ENCODE measurements around the gene IBA57. TPM values are rescaled to one million over a fixed set of nuclear protein-coding genes. Genes with fewer than 3 reads are reported as not detected.

Gene IBA57
- total and polyA plus RNA-seq, 5 donors from 2014 or later: 2.0 to 17.0 (median 5.1) TPM

DNA sequence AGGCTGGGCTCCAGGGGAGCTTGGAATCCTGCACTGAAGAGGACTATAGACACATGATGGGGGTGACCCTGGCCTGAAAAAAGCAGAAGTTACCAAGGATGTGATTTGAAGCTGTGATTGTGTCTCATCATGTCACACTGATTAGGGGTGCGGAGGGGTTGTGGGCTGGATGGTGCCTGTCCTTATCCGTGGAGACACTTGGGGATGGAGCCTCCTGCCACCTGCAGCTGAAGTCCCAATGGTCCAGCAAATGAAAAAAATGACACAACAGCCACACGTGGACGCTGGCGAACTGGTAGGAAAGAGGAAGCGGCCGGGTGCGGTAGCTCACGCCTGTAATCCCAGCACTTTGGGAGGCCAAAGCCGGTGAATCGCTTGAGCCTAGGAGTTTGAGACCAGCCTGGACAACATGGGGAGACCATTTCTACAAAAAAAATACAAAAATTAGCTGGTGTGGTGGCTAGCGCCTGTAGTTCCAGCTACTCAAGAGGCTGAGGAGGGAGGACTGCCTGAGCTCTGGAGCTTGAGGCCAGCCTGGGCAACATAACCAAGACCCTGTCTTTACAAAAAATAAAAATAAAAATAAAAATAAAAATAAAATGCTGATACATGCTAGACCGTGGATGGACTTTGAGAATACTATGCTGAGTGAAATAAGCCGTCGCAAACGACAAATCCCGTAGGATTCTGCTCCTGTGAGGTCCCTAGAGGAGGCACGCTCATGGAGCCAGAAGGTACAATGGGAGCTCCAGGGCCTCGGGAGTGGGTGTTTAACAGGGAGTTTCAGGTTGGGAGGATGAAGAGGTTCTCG, 838 bp upstream of the IBA57 start:
- no peak for ATAC-seq (ENCODE audit: low read depth in 2 of 2)
- Mint-ChIP-seq H3K36me3 (peaks cover 6% of the 10 kb centered on the region), H3K27me3 (peaks cover 5% of the 10 kb centered on the region), H3K4me3 (peak overlapping the region; percentile 91 to 95 (median 93)), H3K27ac (peak overlapping the region; percentile 96 to 98 (median 97)), H3K4me1 (peaks cover 0 to 60% (median 27%) of the 10 kb centered on the region in 4 donors), H3K9me3 (no peaks in the 10 kb centered on the region)
- Histone ChIP-seq H3K4me3 (ENCODE audit: low read depth, low read length) (peak overlapping the region; percentile 85), H3K9me3 (ENCODE audit: control insufficient read depth in 2 of 2, low read length in 2 of 2) (no peaks in the 10 kb centered on the region), H3K4me1 (ENCODE audit: control insufficient read depth, insufficient read depth, low read length, poor library complexity, severe bottlenecking) (peaks cover 26% of the 10 kb centered on the region), H3K27me3 (ENCODE audit: control insufficient read depth, insufficient read depth, low read length) (no peaks in the 10 kb centered on the region), H3K27ac (ENCODE audit: insufficient read depth, low read length, poor library complexity, severe bottlenecking) (peak overlapping the region; percentile 98), H3K36me3 (ENCODE audit: control insufficient read depth, insufficient read depth, low read length) (peaks cover 5% of the 10 kb centered on the region)
- DNase-seq: no peak

DNA sequence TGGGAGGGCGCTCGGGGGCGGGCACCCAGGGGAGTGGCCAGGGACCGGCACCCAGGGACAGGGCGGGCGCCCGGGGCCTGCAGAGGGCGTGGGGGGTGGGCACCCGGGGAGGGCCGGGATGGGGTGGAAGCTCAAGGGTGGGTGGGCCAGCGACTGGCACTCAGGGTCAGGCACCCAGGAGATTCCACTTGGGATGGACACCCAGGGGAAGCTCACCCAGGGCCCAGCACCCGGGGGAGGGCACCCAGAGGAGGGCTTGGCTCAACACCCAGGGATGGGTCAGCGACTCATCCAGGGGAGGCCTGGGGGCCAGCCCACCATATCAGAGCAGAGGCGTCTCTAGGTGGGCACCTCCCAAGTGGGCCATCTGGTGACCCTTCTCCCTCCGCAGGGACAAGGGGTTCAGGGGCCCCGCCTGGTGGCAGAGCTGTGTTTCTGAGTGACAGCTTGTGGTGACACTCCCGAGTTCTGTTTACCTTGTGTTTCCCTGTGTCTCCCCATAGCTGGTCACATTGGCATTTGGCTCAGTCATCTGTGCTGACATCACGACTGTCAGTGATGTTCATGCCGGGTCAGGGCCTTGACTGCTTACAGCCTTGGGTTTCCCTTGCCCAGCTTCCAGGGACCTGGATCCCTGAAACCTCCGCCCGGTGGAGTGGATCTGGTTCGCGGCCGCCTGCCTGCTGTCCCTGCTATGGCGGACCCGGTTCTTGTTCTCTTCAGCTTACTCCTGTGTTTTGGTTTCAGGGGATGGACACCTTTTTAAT, 749 bp downstream of the IBA57 start:
- peaks cover 6% of the 10 kb centered on the region for H3K36me3 Mint-ChIP-seq
- H3K4me1 ChIP-seq (ENCODE audit: control insufficient read depth, insufficient read depth, low read length, poor library complexity, severe bottlenecking): peaks cover 26% of the 10 kb centered on the region
- ATAC-seq (ENCODE audit: low read depth in 2 of 2) (peak in 1 of 2 donors; percentile 0), DNase-seq (peak in 2 of 3 donors; percentile 42 to 69)
- no peaks in the 10 kb centered on the region for H3K9me3 ChIP-seq (ENCODE audit: control insufficient read depth in 2 of 2, low read length in 2 of 2)
- H3K27me3 Mint-ChIP-seq: peaks cover 5% of the 10 kb centered on the region
- H3K27ac ChIP-seq (ENCODE audit: insufficient read depth, low read length, poor library complexity, severe bottlenecking): peak overlapping the region; percentile 98
- no peaks in the 10 kb centered on the region for H3K9me3 Mint-ChIP-seq
- H3K27ac Mint-ChIP-seq: peak overlapping the region; percentile 97 to 98 (median 97)
- H3K27me3 ChIP-seq (ENCODE audit: control insufficient read depth, insufficient read depth, low read length): no peaks in the 10 kb centered on the region
- peaks cover 0 to 58% (median 27%) of the 10 kb centered on the region in 4 donors for H3K4me1 Mint-ChIP-seq
- H3K4me3 ChIP-seq (ENCODE audit: low read depth, low read length): peak overlapping the region; percentile 67
- H3K4me3 Mint-ChIP-seq: peak overlapping the region; percentile 87 to 93 (median 92)
- H3K36me3 ChIP-seq (ENCODE audit: control insufficient read depth, insufficient read depth, low read length): peaks cover 5% of the 10 kb centered on the region

DNA sequence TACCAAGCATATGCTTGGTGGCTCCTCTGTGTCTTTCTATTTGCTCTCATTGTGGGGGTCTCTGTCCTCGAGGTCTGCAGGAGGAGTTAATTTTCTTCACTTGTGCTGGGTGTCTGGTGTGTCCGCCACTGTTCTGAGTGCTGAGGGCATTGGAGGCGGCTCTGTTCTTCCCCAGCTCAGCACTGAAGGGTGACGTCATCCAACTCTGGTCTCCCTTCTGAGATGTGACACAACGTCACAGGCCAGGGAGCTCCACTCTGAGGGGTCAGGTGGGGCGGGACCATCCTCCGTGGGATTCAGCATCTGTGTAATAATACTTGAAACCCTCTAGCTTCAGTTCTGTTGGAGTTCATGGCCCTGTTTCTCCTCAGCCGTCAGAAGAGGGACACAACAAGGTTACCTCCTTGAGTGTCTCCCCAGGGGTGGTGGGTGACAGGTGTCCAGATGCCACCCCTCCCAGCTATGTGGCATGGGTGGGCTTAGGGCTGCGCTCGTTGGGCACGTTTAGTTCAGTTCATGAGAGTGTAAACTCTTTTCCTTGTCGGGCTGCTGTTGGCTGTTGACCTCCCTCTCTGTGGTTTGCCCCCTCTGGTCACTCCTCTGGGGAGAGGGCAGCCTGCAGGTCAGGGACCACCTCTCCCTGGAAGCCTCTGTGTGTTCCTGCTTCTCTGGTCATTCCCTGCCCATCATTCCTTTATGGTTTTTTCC, 3.1 kb downstream of the IBA57 start:
- Mint-ChIP-seq H3K27ac (peak overlapping the region; percentile 31 to 97 (median 85)), H3K4me1 (peaks cover 0 to 57% (median 30%) of the 10 kb centered on the region in 4 donors), H3K9me3 (no peaks in the 10 kb centered on the region), H3K27me3 (peaks cover 5% of the 10 kb centered on the region), H3K4me3 (peak overlapping the region in 2 of 4 donors; percentile 10 to 75), H3K36me3 (peaks cover 6% of the 10 kb centered on the region)
- Histone ChIP-seq H3K27ac (ENCODE audit: insufficient read depth, low read length, poor library complexity, severe bottlenecking) (no peak overlapping the region), H3K4me3 (ENCODE audit: low read depth, low read length) (no peak overlapping the region), H3K4me1 (ENCODE audit: control insufficient read depth, insufficient read depth, low read length, poor library complexity, severe bottlenecking) (peaks cover 16% of the 10 kb centered on the region), H3K9me3 (ENCODE audit: control insufficient read depth in 2 of 2, low read length in 2 of 2) (no peaks in the 10 kb centered on the region), H3K36me3 (ENCODE audit: control insufficient read depth, insufficient read depth, low read length) (peaks cover 5% of the 10 kb centered on the region), H3K27me3 (ENCODE audit: control insufficient read depth, insufficient read depth, low read length) (no peaks in the 10 kb centered on the region)
- no peak for DNase-seq
- ATAC-seq (ENCODE audit: low read depth in 2 of 2): no peak

DNA sequence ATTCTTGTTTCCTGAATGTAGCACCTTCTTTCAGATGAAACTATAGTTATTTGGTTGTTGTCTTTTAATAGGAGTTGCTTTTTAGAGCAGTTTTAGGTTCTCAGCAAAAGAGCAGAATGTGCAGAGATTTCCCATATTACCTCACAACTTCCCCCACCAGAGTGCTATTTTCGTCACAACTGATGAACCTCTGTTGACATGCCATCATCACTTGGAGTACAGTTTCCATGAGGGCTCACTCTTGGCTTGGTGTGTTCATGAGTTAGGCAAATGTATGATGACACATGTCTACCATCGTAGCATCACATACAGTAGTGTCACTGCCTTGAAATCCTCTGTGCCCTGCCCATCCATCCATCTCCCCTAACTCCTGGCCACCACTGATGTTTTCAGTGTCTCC, 3.7 kb downstream of the IBA57 start:
- H3K27ac ChIP-seq (ENCODE audit: insufficient read depth, low read length, poor library complexity, severe bottlenecking): no peak overlapping the region
- H3K36me3 Mint-ChIP-seq: peaks cover 6% of the 10 kb centered on the region
- no peaks in the 10 kb centered on the region for H3K9me3 ChIP-seq (ENCODE audit: control insufficient read depth in 2 of 2, low read length in 2 of 2)
- H3K9me3 Mint-ChIP-seq: no peaks in the 10 kb centered on the region
- H3K36me3 ChIP-seq (ENCODE audit: control insufficient read depth, insufficient read depth, low read length): peaks cover 5% of the 10 kb centered on the region
- DNase-seq (no peak), ATAC-seq (ENCODE audit: low read depth in 2 of 2) (no peak)
- H3K4me1 ChIP-seq (ENCODE audit: control insufficient read depth, insufficient read depth, low read length, poor library complexity, severe bottlenecking): peaks cover 16% of the 10 kb centered on the region
- H3K4me1 Mint-ChIP-seq: peaks cover 0 to 51% (median 26%) of the 10 kb centered on the region in 4 donors
- no peak overlapping the region for H3K4me3 ChIP-seq (ENCODE audit: low read depth, low read length)
- H3K27me3 Mint-ChIP-seq: peaks cover 5% of the 10 kb centered on the region
- H3K27me3 ChIP-seq (ENCODE audit: control insufficient read depth, insufficient read depth, low read length): no peaks in the 10 kb centered on the region
- peak overlapping the region in 1 of 4 donors; percentile 75 for H3K4me3 Mint-ChIP-seq
- H3K27ac Mint-ChIP-seq: peak overlapping the region; percentile 31 to 85 (median 39)

DNA sequence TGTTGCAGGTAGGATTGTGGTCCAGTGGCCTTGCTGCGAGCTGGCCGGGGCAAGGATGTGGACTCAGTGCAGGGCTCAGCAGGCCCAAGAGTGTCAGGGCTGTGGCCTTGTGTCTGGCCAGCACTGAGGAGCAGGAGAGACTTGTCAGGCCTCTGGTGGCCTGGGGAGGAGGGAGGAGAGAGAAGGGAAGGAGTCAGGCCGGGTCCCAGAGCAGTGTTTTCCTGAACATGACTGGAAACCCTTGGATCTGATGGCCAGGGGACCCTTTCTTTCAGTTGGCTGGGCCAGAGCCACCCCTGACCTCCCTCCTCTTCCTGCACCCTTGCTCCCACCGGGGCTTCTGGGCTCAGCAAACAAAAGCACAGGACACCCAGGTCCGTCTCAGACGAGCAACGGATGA, 5.1 kb downstream of the IBA57 start:
- H3K36me3 Mint-ChIP-seq: peaks cover 6% of the 10 kb centered on the region

DNA sequence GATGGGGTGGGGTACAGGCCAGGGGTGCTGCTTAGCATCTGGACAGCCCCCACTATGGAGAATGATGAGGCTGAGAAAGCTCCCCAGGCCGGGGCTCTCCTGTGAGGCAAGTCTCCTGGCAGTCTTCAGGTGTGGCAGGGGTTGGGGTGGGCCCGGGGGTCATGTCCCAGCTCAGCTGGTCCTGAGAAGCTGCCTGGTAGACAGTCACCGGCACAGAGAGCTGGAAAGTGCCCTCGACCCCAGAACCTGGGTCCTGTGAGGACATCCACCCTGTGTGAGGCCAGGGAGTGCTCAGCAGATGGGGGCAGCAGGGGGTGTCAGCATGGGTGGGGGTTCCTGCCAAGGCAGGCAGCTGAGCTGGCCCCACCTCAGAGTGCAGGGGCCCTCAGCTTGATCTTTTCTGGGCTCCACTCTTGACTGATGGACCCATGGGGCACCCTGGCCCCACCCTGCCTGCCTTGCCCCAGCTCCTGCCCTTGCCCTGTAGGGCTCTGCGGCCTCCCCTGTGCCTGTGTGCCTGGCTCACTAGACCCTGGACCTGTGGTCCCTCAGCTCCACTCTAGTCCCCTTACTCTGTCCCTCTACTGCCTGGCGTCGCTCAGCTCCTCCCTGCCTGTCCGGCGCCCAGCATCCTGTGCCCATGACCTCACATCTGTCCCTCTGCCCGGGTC, 5.8 kb downstream of the IBA57 start:
- no peaks in the 10 kb centered on the region for H3K27me3 ChIP-seq (ENCODE audit: control insufficient read depth, insufficient read depth, low read length)
- no peak for DNase-seq
- no peaks in the 10 kb centered on the region for H3K9me3 Mint-ChIP-seq
- H3K4me3 Mint-ChIP-seq: no peak overlapping the region
- no peak for ATAC-seq (ENCODE audit: low read depth in 2 of 2)
- H3K27ac Mint-ChIP-seq: peak overlapping the region in 2 of 3 donors; percentile 5 to 29
- H3K4me3 ChIP-seq (ENCODE audit: low read depth, low read length): no peak overlapping the region
- no peak overlapping the region for H3K27ac ChIP-seq (ENCODE audit: insufficient read depth, low read length, poor library complexity, severe bottlenecking)
- H3K4me1 ChIP-seq (ENCODE audit: control insufficient read depth, insufficient read depth, low read length, poor library complexity, severe bottlenecking): peaks cover 5% of the 10 kb centered on the region
- peaks cover 6% of the 10 kb centered on the region for H3K36me3 Mint-ChIP-seq
- H3K36me3 ChIP-seq (ENCODE audit: control insufficient read depth, insufficient read depth, low read length): peaks cover 5% of the 10 kb centered on the region
- peaks cover 0 to 37% (median 20%) of the 10 kb centered on the region in 4 donors for H3K4me1 Mint-ChIP-seq
- no peaks in the 10 kb centered on the region for H3K9me3 ChIP-seq (ENCODE audit: control insufficient read depth in 2 of 2, low read length in 2 of 2)
- no peaks in the 10 kb centered on the region for H3K27me3 Mint-ChIP-seq

More for the DNA sequence above, 5.1 kb downstream of the IBA57 start:
- Histone ChIP-seq H3K4me1 (ENCODE audit: control insufficient read depth, insufficient read depth, low read length, poor library complexity, severe bottlenecking) (peaks cover 7% of the 10 kb centered on the region), H3K9me3 (ENCODE audit: control insufficient read depth in 2 of 2, low read length in 2 of 2) (no peaks in the 10 kb centered on the region), H3K27me3 (ENCODE audit: control insufficient read depth, insufficient read depth, low read length) (no peaks in the 10 kb centered on the region), H3K4me3 (ENCODE audit: low read depth, low read length) (no peak overlapping the region), H3K36me3 (ENCODE audit: control insufficient read depth, insufficient read depth, low read length) (peaks cover 5% of the 10 kb centered on the region), H3K27ac (ENCODE audit: insufficient read depth, low read length, poor library complexity, severe bottlenecking) (no peak overlapping the region)
- Mint-ChIP-seq H3K27ac (peak overlapping the region in 1 of 3 donors; percentile 29), H3K4me3 (no peak overlapping the region), H3K4me1 (peaks cover 0 to 39% (median 20%) of the 10 kb centered on the region in 4 donors), H3K9me3 (no peaks in the 10 kb centered on the region), H3K27me3 (no peaks in the 10 kb centered on the region)
- ATAC-seq (ENCODE audit: low read depth in 2 of 2) (no peak), DNase-seq (no peak)

Measured in CD4-positive, CD25-positive, alpha-beta regulatory T cell (primary cell).